Gastroesophageal sphincter (tissue), 4 donors: ENCODE data around the gene RPL36A. TPM values are rescaled to one million over a fixed set of nuclear protein-coding genes. Genes with fewer than 3 reads are reported as not detected.

ENCODE experiments used
- ATAC-seq: fragments of 150-250 bp; one replicate; pipeline ENCODE4 v1.9.1; 2016; ENCODE audit warnings: mild to moderate bottlenecking, moderate library complexity
- H3K27ac ChIP-seq, 4 donors: fragments of 200-600 bp; sonication (generic) in 3 of 4; 1 replicate in 3 of 4; 2 replicates in 1 of 4; pipeline ENCODE4 v1.5.1; 2016 to 2019
- H3K27me3 ChIP-seq: fragments of 200-600 bp; sonication (generic); one replicate; pipeline ENCODE4 v1.5.1; 2019
- H3K36me3 ChIP-seq, 2 donors: fragments of 200-600 bp; sonication (generic); one replicate each; pipeline ENCODE4 v1.5.1; 2019; ENCODE audit warnings: control low read depth in 1 of 2
- H3K4me1 ChIP-seq, 3 donors: fragments of 200-600 bp; sonication (generic); 1 replicate in 2 of 3; 2 replicates in 1 of 3; pipeline ENCODE4 v1.5.1; 2016 to 2019; ENCODE audit warnings: control low read depth in 2 of 3
- H3K4me3 ChIP-seq, 2 donors: fragments of 200-600 bp; sonication (generic); one replicate each; pipeline ENCODE4 v1.5.1; 2019; ENCODE audit warnings: mild to moderate bottlenecking in 1 of 2, moderate library complexity in 1 of 2
- H3K9me3 ChIP-seq, 3 donors: fragments of 200-600 bp; sonication (generic); one replicate each; pipeline ENCODE4 v1.5.1; 2017 to 2019; ENCODE audit warnings: control low read depth in 2 of 3
- CTCF ChIP-seq, 4 experiments: fragments of 200-600 bp in 2 of 4; fragments of 450-650 bp in 2 of 4; sonication (generic) in 1 of 4; IDR thresholded peaks; one replicate each; pipeline ENCODE4 v1.5.1; 2017 to 2019; ENCODE audit warnings: antibody characterized with exemption in 4 of 4, mild to moderate bottlenecking in 2 of 4, moderate library complexity in 2 of 4
- EP300 ChIP-seq: sonication (generic); formaldehyde crosslinking; IDR thresholded peaks from one replicate; pipeline ENCODE4 v1.6.1; 2017; ENCODE audit warnings: antibody characterized with exemption, mild to moderate bottlenecking
- POLR2A ChIP-seq, 2 donors: fragments of 450-650 bp; IDR thresholded peaks; one replicate each; pipeline ENCODE4 v1.6.1; 2017; ENCODE audit warnings: antibody characterized with exemption in 2 of 2, mild to moderate bottlenecking in 2 of 2, moderate library complexity in 1 of 2
- POLR2AphosphoS5 ChIP-seq: sonication (generic); formaldehyde crosslinking; IDR thresholded peaks from one replicate; pipeline ENCODE4 v1.6.1; 2017; ENCODE audit warnings: antibody characterized with exemption
- WGBS, 2 donors: methylation state at CpG; one replicate each; pipeline ENCODE4 v1.1.5; 2018; ENCODE audit warnings: low coverage in 1 of 2; 5-methylcytosine and 5-hydroxymethylcytosine counted together
- total RNA-seq, 4 donors: library from RNA; depleted of rRNA; stranded (reverse); fragments of >200 nt; gene quantifications; one replicate each; pipeline ENCODE4 v1.1.0, GENCODE V29; 2016

RPL36A gene
- total RNA-seq, 4 donors from 2014 or later: 629 to 1,573 (median 1,208) TPM

- no peak overlapping the region for H3K4me3 ChIP-seq
- 31 to 37% methylated on average over 3 to 6 of the region's 12 CpGs for WGBS, 2 donors
- peaks cover 0 to 15% of the 10 kb centered on the region in 2 donors for H3K36me3 ChIP-seq
- TF ChIP-seq CTCF (IDR thresholded peaks at IDR 0.05): peak; percentile 54 to 84 (median 62)
- TF ChIP-seq POLR2A (IDR thresholded peaks at IDR 0.05): no peak
- peaks cover 0 to 81% (median 0%) of the 10 kb centered on the region in 3 donors for H3K4me1 ChIP-seq
- H3K27me3 ChIP-seq: no peaks in the 10 kb centered on the region
- peak; percentile 42 for ATAC-seq
- H3K27ac ChIP-seq: peak overlapping the region in 3 of 4 donors; percentile 62 to 93 (median 74)
- no peaks in the 10 kb centered on the region for H3K9me3 ChIP-seq
Measured at GRCh38 chrX:101415180-101416145, 24.7 kb downstream of the RPL36A start.

- Histone ChIP-seq H3K4me1 (peaks cover 0 to 72% (median 0%) of the 10 kb centered on the region in 3 donors), H3K27me3 (no peaks in the 10 kb centered on the region), H3K9me3 (no peaks in the 10 kb centered on the region), H3K4me3 (no peak overlapping the region), H3K36me3 (peaks cover 0 to 15% of the 10 kb centered on the region in 2 donors), H3K27ac (peak overlapping the region in 3 of 4 donors; percentile 90 to 94 (median 93))
- no peak for ATAC-seq
- 75 to 76% methylated on average over 2 to 3 of the region's 7 CpGs for WGBS, 2 donors
- no peak for TF ChIP-seq EP300
- TF ChIP-seq POLR2A (IDR thresholded peaks at IDR 0.05): no peak
- no peak for TF ChIP-seq POLR2AphosphoS5
- TF ChIP-seq CTCF (IDR thresholded peaks at IDR 0.05): no peak
Measured at GRCh38 chrX:101416691-101417090, 25.9 kb downstream of the RPL36A start.

GRCh38 chrX:101417190-101417589 lies 26.4 kb downstream of the RPL36A start:
- Histone ChIP-seq H3K27me3 (no peaks in the 10 kb centered on the region), H3K9me3 (no peaks in the 10 kb centered on the region), H3K27ac (peak overlapping the region; percentile 83 to 94 (median 92)), H3K36me3 (peaks cover 0 to 12% of the 10 kb centered on the region in 2 donors), H3K4me1 (peaks cover 0 to 67% (median 0%) of the 10 kb centered on the region in 3 donors), H3K4me3 (peak overlapping the region in 1 of 2 donors; percentile 65)
- ATAC-seq: no peak
- WGBS, 2 donors: 35 to 64% methylated on average over 2 to 4 of the region's 4 CpGs
- TF ChIP-seq POLR2A (IDR thresholded peaks at IDR 0.05): no peak
- TF ChIP-seq EP300: no peak
- no peak for TF ChIP-seq CTCF (IDR thresholded peaks at IDR 0.05)
- no peak for TF ChIP-seq POLR2AphosphoS5

GRCh38 chrX:101417981-101418841 lies 27.4 kb downstream of the RPL36A start:
- TF ChIP-seq CTCF (IDR thresholded peaks at IDR 0.05) (no peak), POLR2A (IDR thresholded peaks at IDR 0.05) (peak in 1 of 2 donors; percentile 17)
- Histone ChIP-seq H3K4me3 (peak overlapping the region; percentile 65 to 98), H3K27ac (peak overlapping the region; percentile 83 to 94 (median 92)), H3K27me3 (no peaks in the 10 kb centered on the region), H3K9me3 (no peaks in the 10 kb centered on the region), H3K36me3 (peaks cover 0 to 10% of the 10 kb centered on the region in 2 donors), H3K4me1 (peaks cover 0 to 57% (median 0%) of the 10 kb centered on the region in 3 donors)
- 0 to 14% methylated on average over 5 to 13 of the region's 56 CpGs for WGBS, 2 donors
- peak; percentile 74 for ATAC-seq
